Fibroblast of mammary gland (primary cell): ENCODE data around the gene LHFPL3.

Experiments used
- DNase-seq: peaks from one replicate; pipeline ENCODE4 v3.0.0-alpha.2; 2010; ENCODE audit warnings: low read depth
- H3K4me3 ChIP-seq: 2 replicates; pipeline ENCODE4 v1.5.1; 2011; ENCODE audit warnings: low read depth, mild to moderate bottlenecking, low read length, moderate library complexity; ENCODE audit not compliant: control insufficient read depth
- CTCF ChIP-seq: conservative IDR thresholded peaks from 2 replicates; pipeline ENCODE4 v1.5.1; 2011; ENCODE audit warnings: low read depth, low read length, inconsistent platforms; ENCODE audit not compliant: control insufficient read depth, insufficient read depth

Gene LHFPL3

GRCh38 chr7:104486931-104487330 lies 158.5 kb downstream of the LHFPL3 start:
- TF ChIP-seq CTCF: no peak
- no peak overlapping the region for H3K4me3 ChIP-seq
- no peak for DNase-seq

- no peak for TF ChIP-seq CTCF
- H3K4me3 ChIP-seq: no peak overlapping the region
- no peak for DNase-seq
Observed at GRCh38 chr7:104487642-104488041, 159.2 kb downstream of the LHFPL3 start.

DNA sequence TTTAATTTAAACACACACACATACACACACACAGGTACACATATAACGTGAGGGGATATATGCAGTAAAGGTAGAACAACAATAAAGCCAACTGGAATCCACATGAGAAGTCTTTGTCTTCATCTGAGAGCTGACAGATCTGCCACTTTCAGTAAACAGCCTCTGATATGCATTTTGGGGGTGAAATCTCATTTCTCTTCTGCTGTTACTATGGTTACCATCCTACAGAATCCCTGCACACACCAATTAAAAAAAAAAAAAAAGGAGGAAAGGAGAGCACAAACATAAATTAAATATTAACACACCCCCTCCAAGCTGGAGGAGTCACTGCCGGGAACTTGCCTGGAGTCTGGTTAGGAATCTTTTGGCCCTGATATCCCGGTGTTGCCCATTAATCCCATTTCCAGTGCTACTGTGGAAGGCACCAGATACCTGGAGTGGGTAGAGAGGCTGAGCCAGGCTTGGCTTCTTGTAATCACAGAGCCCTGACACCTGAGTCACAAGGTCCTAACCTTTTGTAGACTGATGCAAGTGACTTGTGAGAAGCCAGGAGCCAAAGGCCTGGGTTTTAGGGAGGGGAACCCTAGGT lies 169.1 kb downstream of the LHFPL3 start:
- no peak for TF ChIP-seq CTCF
- H3K4me3 ChIP-seq: no peak overlapping the region
- DNase-seq: no peak

DNA sequence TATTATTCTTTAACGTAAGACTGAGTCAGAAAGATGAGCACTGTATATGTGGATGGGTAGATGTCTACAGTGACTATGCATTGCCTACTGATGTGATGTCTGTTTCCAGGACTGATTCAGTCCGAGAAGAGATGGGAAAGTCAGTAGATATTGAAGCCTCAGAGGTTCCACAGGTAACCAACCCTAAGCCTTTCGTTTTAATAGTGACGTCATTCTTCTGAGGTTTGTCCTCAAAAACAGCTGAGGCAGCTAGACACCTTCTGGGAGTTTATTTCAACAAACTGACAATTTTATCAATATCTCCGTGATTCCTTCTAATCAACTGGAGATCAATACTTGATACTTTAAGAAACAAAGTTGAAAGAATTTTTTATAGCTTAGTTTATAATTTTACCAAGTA lies 171.6 kb downstream of the LHFPL3 start:
- DNase-seq: no peak
- TF ChIP-seq CTCF: no peak
- no peak overlapping the region for H3K4me3 ChIP-seq

DNA sequence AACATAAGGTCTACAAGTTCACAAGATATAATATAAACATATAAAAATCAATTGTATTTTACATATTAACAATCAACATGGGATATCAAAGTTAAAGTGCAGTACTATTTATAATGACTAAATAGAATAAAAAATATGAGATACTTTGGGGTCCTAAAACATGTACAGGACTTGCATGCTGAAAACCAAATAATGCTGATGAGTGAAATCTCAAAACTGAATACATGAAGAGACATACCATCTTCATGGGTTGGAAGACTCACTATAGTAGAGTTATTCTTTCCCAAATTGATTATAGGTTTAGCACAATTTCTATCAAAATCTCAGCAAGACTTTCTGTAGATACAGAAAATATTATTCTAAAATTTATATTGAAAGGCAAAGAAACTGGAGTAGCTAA lies 181.5 kb downstream of the LHFPL3 start:
- no peak for DNase-seq
- no peak for TF ChIP-seq CTCF
- no peak overlapping the region for H3K4me3 ChIP-seq

DNA sequence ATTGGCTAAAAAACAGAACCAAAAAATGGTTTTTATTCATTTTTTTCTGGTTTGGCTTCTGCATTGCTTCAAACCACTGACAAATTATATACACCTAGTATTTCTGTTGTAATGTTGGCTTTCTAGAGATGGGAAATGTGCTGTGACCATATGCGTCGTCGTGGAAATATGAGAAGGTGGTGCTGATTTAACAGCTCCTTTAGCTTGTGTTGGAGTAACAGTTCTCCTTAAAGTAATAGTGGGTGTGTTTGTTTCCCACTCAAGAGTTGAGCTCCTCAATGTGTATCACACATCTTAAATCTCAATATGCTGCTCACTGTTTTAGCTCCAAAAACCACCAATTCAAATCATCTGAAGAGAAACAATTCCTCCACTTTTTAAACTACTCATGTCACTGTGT lies 196.4 kb downstream of the LHFPL3 start:
- DNase-seq: no peak
- no peak for TF ChIP-seq CTCF

GRCh38 chr7:104528142-104528541 lies 199.7 kb downstream of the LHFPL3 start:
- DNase-seq: no peak
- TF ChIP-seq CTCF: no peak
- H3K4me3 ChIP-seq: no peak overlapping the region

More for the DNA sequence above, 196.4 kb downstream of the LHFPL3 start:
- H3K4me3 ChIP-seq: no peak overlapping the region
